GM10266 (cell line): ENCODE data around the gene AREL1.

ENCODE experiments used
- DNase-seq: peaks from one replicate; pipeline ENCODE4 v3.0.0; 2012; ENCODE audit errors: extremely low spot score
- CTCF ChIP-seq: IDR thresholded peaks from 2 replicates; pipeline ENCODE4 v1.5.1; 2012; ENCODE audit warnings: mild to moderate bottlenecking, low read depth; ENCODE audit not compliant: control insufficient read depth, insufficient read depth; ENCODE audit errors: missing control alignments

The AREL1 gene

DNA sequence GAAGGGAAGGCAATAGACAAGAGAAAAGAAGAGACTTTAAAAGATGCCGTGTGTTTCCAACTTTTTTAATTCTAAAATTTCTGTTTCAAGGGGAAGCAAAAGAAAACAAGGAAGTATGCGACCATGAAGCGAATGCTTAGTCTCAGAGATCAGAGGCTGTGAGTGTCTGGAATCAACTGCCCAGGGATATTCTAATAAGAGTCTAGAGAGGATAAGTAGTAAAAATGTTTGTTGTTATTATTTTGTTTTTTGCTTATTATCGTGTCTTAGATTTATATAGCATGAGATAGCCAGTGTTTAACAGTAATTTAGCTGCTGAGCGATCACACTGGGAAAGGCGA, 485 bp upstream of the AREL1 start:
- no peak for TF ChIP-seq CTCF
- DNase-seq, result no peak

DNA sequence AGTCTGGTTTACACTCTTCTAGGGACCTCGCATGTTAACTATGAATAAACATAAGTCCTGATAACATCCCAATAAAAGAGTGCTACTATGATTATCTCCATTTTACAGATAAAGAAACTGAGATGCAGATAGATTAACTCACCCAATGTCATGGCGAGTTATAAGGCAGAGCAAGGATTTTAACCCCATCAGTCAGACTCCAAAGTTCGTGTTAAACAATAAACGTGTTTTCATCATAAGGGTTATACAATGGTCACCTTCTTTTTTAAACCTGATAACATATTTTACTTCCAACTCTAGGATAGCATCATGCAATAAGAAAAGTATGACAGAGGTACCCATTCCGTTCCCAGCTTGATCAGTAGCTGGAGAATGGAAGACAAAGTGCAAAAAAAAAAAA, 1.2 kb downstream of the AREL1 start:
- no peak for DNase-seq
- no peak for TF ChIP-seq CTCF

DNA sequence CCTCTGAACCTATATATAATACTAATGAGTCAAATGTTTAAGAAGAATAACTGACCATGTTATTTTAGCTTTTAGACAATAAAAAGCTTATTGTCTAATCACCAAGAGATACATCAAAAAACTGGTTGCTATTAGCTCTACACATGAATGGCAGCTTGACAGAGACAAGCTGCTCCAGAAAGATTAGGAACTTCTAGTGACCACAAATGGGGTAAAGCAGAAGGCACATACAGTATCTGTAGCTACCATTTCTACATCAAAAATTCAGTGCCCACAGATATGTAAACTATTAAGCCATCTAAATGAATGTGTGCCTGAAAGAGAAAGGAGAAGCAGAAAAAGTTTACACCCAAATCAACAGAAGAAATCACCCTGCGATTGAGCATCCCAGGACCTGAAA, 2.4 kb downstream of the AREL1 start:
- no peak for DNase-seq
- TF ChIP-seq CTCF, result no peak

- no peak for DNase-seq
- TF ChIP-seq CTCF, result no peak
Observed at GRCh38 chr14:74705613-74706500, 7.0 kb downstream of the AREL1 start.

- no peak for TF ChIP-seq CTCF
- DNase-seq, result no peak
Observed at GRCh38 chr14:74704656-74705055, 8.2 kb downstream of the AREL1 start.

- TF ChIP-seq CTCF, result no peak
- DNase-seq, result no peak
Observed at GRCh38 chr14:74703043-74703442, 9.8 kb downstream of the AREL1 start.

DNA sequence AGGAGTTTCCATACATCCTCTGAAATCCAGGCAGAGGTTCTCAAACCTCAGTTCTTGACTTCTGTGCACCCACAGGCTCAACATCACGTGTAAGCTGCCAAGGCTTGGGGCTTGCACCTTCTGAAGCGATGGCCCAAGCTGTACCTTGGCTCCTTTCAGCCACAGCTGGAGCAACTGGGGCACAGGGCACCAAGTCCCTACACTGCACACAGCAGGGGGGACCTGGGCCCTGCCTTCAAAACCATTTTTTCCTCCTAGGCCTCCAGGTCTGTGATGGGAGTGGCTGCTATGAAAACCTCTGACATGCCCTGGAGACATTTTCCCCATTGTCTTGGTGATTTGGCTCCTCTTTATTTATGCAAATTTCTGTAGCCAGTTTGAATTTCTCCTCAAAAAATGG, 10.6 kb downstream of the AREL1 start:
- no peak for DNase-seq
- no peak for TF ChIP-seq CTCF
